Measurements from ENCODE around the gene FSD2.
A peak's percentile ranks its signal among the peaks of the same experiment; 100 is the strongest.
"Not testable (repeated sequence)": the region's sequence is repeated elsewhere in the genome, so short reads cannot be mapped to it uniquely, and the experiment has no call there.

The FSD2 gene

DNA sequence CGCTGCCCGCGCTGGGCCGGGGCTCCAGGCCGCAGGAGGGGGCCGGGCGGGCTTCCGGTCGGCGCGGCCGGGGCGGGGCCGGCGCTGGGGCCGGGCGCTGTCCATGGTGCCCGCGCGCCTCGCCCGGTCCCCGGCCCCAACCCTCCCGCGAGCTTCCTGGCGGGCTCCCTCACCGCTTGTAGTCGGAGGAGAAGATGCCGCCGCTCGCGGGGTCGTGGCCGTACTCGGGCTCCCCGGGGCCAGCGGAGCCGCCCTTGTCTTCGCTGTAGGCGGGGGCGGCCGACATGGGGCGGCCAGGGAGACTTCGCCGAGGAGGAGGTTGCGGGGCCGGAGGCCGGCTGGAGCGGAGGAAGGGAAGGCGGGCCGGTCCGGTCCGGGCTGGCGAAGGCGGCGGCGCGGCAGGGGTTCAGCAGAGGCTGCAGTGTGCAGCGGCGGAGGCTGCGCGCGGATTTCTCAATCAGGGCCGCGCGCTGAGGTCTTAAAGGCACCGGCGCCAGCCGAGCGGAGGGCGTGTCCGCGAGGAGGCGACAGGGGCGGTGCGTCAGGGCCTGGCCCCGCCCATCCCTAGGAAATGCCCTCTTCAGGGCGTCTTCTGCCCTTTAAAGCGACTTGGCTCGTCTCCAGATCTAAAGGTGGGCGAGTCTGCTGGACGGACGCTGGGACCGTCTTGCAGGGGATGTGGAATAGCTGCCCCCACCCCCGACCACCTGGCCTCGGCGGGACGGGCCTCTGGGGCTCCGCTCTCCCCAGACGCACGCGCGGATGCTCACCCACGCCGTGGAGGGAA lies 96.3 kb downstream of the FSD2 start, which contains the start of gene AP3B2:
AP3B2 (minus strand) TSS at position 455 of the 787 bp plus-strand sequence; CDS start at position 286, 169 bp downstream.
- Histone ChIP-seq H3K4me1 (ENCODE audit: control extremely low read depth in 1 of 4, control insufficient read depth in 4 of 4, insufficient read depth in 4 of 4, low read length in 3 of 4) (peaks cover 0 to 21% (median 19%) of the 10 kb centered on the region in 4 experiments), H3K36me3 (ENCODE audit: control insufficient read depth in 4 of 4, insufficient read depth in 4 of 4, low read length in 3 of 4) (no peaks in the 10 kb centered on the region), H3K27me3 (replicated peaks in 2 of 5; ENCODE audit: control insufficient read depth in 4 of 5, insufficient read depth in 5 of 5, low read length in 4 of 5) (peaks cover 0 to 8% (median 3%) of the 10 kb centered on the region in 5 experiments), H3K9me3 (ENCODE audit: control extremely low read depth in 1 of 5, control insufficient read depth in 4 of 5, insufficient read depth in 2 of 5, low read depth in 1 of 5, low read length in 4 of 5) (no peaks in the 10 kb centered on the region), H3K4me3 (ENCODE audit: control insufficient read depth in 1 of 7, extremely low read depth in 1 of 7, insufficient read depth in 4 of 7, low read depth in 2 of 7, low read length in 6 of 7) (peak within 1 kb of the TSS; percentile 58 to 76 (median 68)), H3K27ac (ENCODE audit: insufficient read depth in 1 of 2, low read depth in 1 of 2, low read length in 2 of 2, poor library complexity in 1 of 2, severe bottlenecking in 2 of 2) (no peak within 1 kb of the TSS)
- ChIA-PET POLR2A (no interaction called here), CTCF (no interaction called here)
- under 1% methylated on average over 95 of the region's 95 CpGs for WGBS (ENCODE audit: insufficient coverage)
- DNase-seq: peak; percentile 52 to 81 (median 79)

- WGBS (ENCODE audit: insufficient coverage): 2% methylated on average over 9 of the region's 15 CpGs
Measured at GRCh38 chr15:82709081-82709420, 96.8 kb downstream of the FSD2 start.

GRCh38 chr15:82705856-82706255 lies 100.0 kb downstream of the FSD2 start:
- WGBS (ENCODE audit: insufficient coverage): 96% methylated on average over 6 of the region's 8 CpGs
- H3K4me3 ChIP-seq (ENCODE audit: control insufficient read depth in 1 of 7, extremely low read depth in 1 of 7, insufficient read depth in 4 of 7, low read depth in 2 of 7, low read length in 6 of 7); DNase-seq; H3K27me3 ChIP-seq (replicated peaks in 2 of 5; ENCODE audit: control insufficient read depth in 4 of 5, insufficient read depth in 5 of 5, low read length in 4 of 5); H3K27ac ChIP-seq (ENCODE audit: insufficient read depth in 1 of 2, low read depth in 1 of 2, low read length in 2 of 2, poor library complexity in 1 of 2, severe bottlenecking in 2 of 2); H3K36me3 ChIP-seq (ENCODE audit: control insufficient read depth in 4 of 4, insufficient read depth in 4 of 4, low read length in 3 of 4); CTCF ChIA-PET; H3K9me3 ChIP-seq (ENCODE audit: control extremely low read depth in 1 of 5, control insufficient read depth in 4 of 5, insufficient read depth in 2 of 5, low read depth in 1 of 5, low read length in 4 of 5); POLR2A ChIA-PET: not testable (repeated sequence)
- H3K4me1 ChIP-seq (ENCODE audit: control extremely low read depth in 1 of 4, control insufficient read depth in 4 of 4, insufficient read depth in 4 of 4, low read length in 3 of 4): peaks cover 0 to 15% (median 14%) of the 10 kb centered on the region in 4 experiments

More at GRCh38 chr15:82709081-82709420, 96.8 kb downstream of the FSD2 start:
- Histone ChIP-seq H3K4me3 (ENCODE audit: control insufficient read depth in 1 of 7, extremely low read depth in 1 of 7, insufficient read depth in 4 of 7, low read depth in 2 of 7, low read length in 6 of 7) (peak overlapping the region in 6 of 7 experiments; percentile 13 to 76 (median 64)), H3K9me3 (ENCODE audit: control extremely low read depth in 1 of 5, control insufficient read depth in 4 of 5, insufficient read depth in 2 of 5, low read depth in 1 of 5, low read length in 4 of 5) (no peaks in the 10 kb centered on the region), H3K27me3 (replicated peaks in 2 of 5; ENCODE audit: control insufficient read depth in 4 of 5, insufficient read depth in 5 of 5, low read length in 4 of 5) (peaks cover 0 to 8% (median 4%) of the 10 kb centered on the region in 5 experiments), H3K27ac (ENCODE audit: insufficient read depth in 1 of 2, low read depth in 1 of 2, low read length in 2 of 2, poor library complexity in 1 of 2, severe bottlenecking in 2 of 2) (no peak overlapping the region), H3K36me3 (ENCODE audit: control insufficient read depth in 4 of 4, insufficient read depth in 4 of 4, low read length in 3 of 4) (no peaks in the 10 kb centered on the region), H3K4me1 (ENCODE audit: control extremely low read depth in 1 of 4, control insufficient read depth in 4 of 4, insufficient read depth in 4 of 4, low read length in 3 of 4) (peaks cover 0 to 15% (median 14%) of the 10 kb centered on the region in 4 experiments)
- ChIA-PET CTCF (no interaction called here), POLR2A (no interaction called here)
- DNase-seq: peak in 2 of 3 donors; percentile 23 to 51

All from common myeloid progenitor, CD34-positive (primary cell).